Activated CD8-positive, alpha-beta T cell treated with anti-CD3 and anti-CD28 coated beads for 36 hours (primary cell): ENCODE results near the gene NRG3. TPM values are rescaled to one million over a fixed set of nuclear protein-coding genes. Genes with fewer than 3 reads are reported as not detected.

ENCODE experiments used
- ATAC-seq: fragments of 200-7000 bp; cut with Tn5 transposase; one replicate; pipeline ENCODE4 v1.10.0; 2021; ENCODE audit warnings: mild to moderate bottlenecking, moderate library complexity
- CTCF ChIA-PET: fragments of 350-600 bp; sonication (Branson Sonifier 250); formaldehyde crosslinking; loops from one replicate; lab custom pipeline; 2021; ENCODE audit warnings: antibody characterized with exemption; lab: Charles Lee
- POLR2A ChIA-PET: fragments of 350-600 bp; sonication (Branson Sonifier 250); formaldehyde crosslinking; loops from one replicate; lab custom pipeline; 2021; ENCODE audit warnings: antibody characterized with exemption; lab: Charles Lee
- DNase-seq: peaks from one replicate; pipeline ENCODE4 v3.0.0-alpha.2; 2020
- H3K27ac Mint-ChIP-seq: one replicate; pipeline ENCODE4 v1.8.0; 2021; ENCODE audit warnings: mild to moderate bottlenecking, mixed read lengths
- H3K27me3 Mint-ChIP-seq: one replicate; pipeline ENCODE4 v1.8.0; 2021; ENCODE audit warnings: mixed read lengths
- H3K36me3 Mint-ChIP-seq: one replicate; pipeline ENCODE4 v1.8.0; 2021; ENCODE audit warnings: low read depth, mixed read lengths
- H3K4me1 Mint-ChIP-seq: one replicate; pipeline ENCODE4 v1.8.0; 2021; ENCODE audit warnings: low read depth, mixed read lengths
- H3K4me3 Mint-ChIP-seq: one replicate; pipeline ENCODE4 v1.8.0; 2021; ENCODE audit warnings: mild to moderate bottlenecking, moderate library complexity, mixed read lengths
- H3K9me3 Mint-ChIP-seq: one replicate; pipeline ENCODE4 v1.8.0; 2021; ENCODE audit warnings: mixed read lengths
- CTCF ChIP-seq: fragments of 200-600 bp; IDR thresholded peaks from one replicate; pipeline ENCODE4 v1.8.0; 2022; ENCODE audit warnings: antibody characterized with exemption, mild to moderate bottlenecking
- intact Hi-C: fragments of 100-400 bp; cut with micrococcal nuclease; formaldehyde crosslinking; loops from one replicate; pipeline ENCODE4 v1.10.0; 2022
- total RNA-seq, 2 experiments: library from RNA; stranded (reverse); gene quantifications; one replicate each; pipeline ENCODE4 v1.2.3, GENCODE V29; 2021

The NRG3 gene
- total RNA-seq, 2 experiments from 2014 or later = not detected

- intact Hi-C loops = no loop called here
- CTCF ChIA-PET = no interaction called here
- no peaks in the 10 kb centered on the region for H3K27me3 Mint-ChIP-seq
- POLR2A ChIA-PET = no interaction called here
- no peak for TF ChIP-seq CTCF
- no peak for ATAC-seq
- H3K4me1 Mint-ChIP-seq = no peaks in the 10 kb centered on the region
- peaks cover 2% of the 10 kb centered on the region for H3K9me3 Mint-ChIP-seq
- no peak for DNase-seq
- H3K4me3 Mint-ChIP-seq = no peak overlapping the region
- H3K36me3 Mint-ChIP-seq = no peaks in the 10 kb centered on the region
- H3K27ac Mint-ChIP-seq = no peak overlapping the region
Measured at GRCh38 chr10:82092111-82092510, 217.1 kb downstream of the NRG3 start.

GRCh38 chr10:82124713-82125112 is 249.7 kb downstream of the NRG3 start:
- ChIA-PET POLR2A (no interaction called here), CTCF (no interaction called here)
- Mint-ChIP-seq H3K27ac (no peak overlapping the region), H3K36me3 (no peaks in the 10 kb centered on the region), H3K4me3 (no peak overlapping the region), H3K4me1 (no peaks in the 10 kb centered on the region), H3K27me3 (no peaks in the 10 kb centered on the region), H3K9me3 (peaks cover 6% of the 10 kb centered on the region)
- intact Hi-C loops = no loop called here
- DNase-seq (no peak), ATAC-seq (no peak)
- TF ChIP-seq CTCF = no peak

- Mint-ChIP-seq H3K4me3 (no peak overlapping the region), H3K4me1 (no peaks in the 10 kb centered on the region), H3K9me3 (peaks cover 10% of the 10 kb centered on the region), H3K27me3 (no peaks in the 10 kb centered on the region), H3K27ac (no peak overlapping the region), H3K36me3 (no peaks in the 10 kb centered on the region)
- ChIA-PET CTCF (no interaction called here), POLR2A (no interaction called here)
- TF ChIP-seq CTCF = no peak
- DNase-seq (no peak), ATAC-seq (no peak)
- intact Hi-C loops = no loop called here
Measured at GRCh38 chr10:82128527-82128926, 253.5 kb downstream of the NRG3 start.

GRCh38 chr10:82136103-82136502 is 261.1 kb downstream of the NRG3 start:
- Mint-ChIP-seq H3K36me3 (no peaks in the 10 kb centered on the region), H3K4me3 (no peak overlapping the region), H3K9me3 (peaks cover 5% of the 10 kb centered on the region), H3K4me1 (no peaks in the 10 kb centered on the region), H3K27ac (no peak overlapping the region), H3K27me3 (no peaks in the 10 kb centered on the region)
- ATAC-seq = no peak
- intact Hi-C loops = no loop called here
- no peak for DNase-seq
- ChIA-PET POLR2A (no interaction called here), CTCF (no interaction called here)
- no peak for TF ChIP-seq CTCF

GRCh38 chr10:82144153-82144552 is 269.2 kb downstream of the NRG3 start:
- intact Hi-C loops = no loop called here
- H3K4me3 Mint-ChIP-seq = no peak overlapping the region

More at GRCh38 chr10:82144153-82144552, 269.2 kb downstream of the NRG3 start:
- no peak for ATAC-seq
- CTCF ChIA-PET = no interaction called here
- Mint-ChIP-seq H3K27me3 (no peaks in the 10 kb centered on the region), H3K36me3 (no peaks in the 10 kb centered on the region), H3K9me3 (no peaks in the 10 kb centered on the region), H3K4me1 (no peaks in the 10 kb centered on the region), H3K27ac (no peak overlapping the region)
- no peak for DNase-seq
- no peak for TF ChIP-seq CTCF
- POLR2A ChIA-PET = no interaction called here
